RKO (cell line): Measurements from ENCODE around the gene TNKS1BP1.
A peak's percentile ranks its signal among the peaks of the same experiment; 100 is the strongest.

ENCODE experiments used
- DNase-seq: peaks from one replicate; pipeline ENCODE4 v3.0.0-alpha.2; 2016; ENCODE audit warnings: low spot score

Gene TNKS1BP1

GRCh38 chr11:57332694-57333440 is 8.1 kb upstream of the TNKS1BP1 start:
- no peak for DNase-seq

- no peak for DNase-seq
Observed at GRCh38 chr11:57331720-57332119, 7.0 kb upstream of the TNKS1BP1 start.

GRCh38 chr11:57330029-57330428 is 5.3 kb upstream of the TNKS1BP1 start:
- no peak for DNase-seq

GRCh38 chr11:57327721-57328120 is 3.0 kb upstream of the TNKS1BP1 start:
- no peak for DNase-seq

GRCh38 chr11:57325735-57326048 is 940 bp upstream of the TNKS1BP1 start:
- no peak for DNase-seq

GRCh38 chr11:57324154-57324885 is 432 bp downstream of the TNKS1BP1 start:
- DNase-seq: peak; percentile 28

GRCh38 chr11:57323855-57324153 is 948 bp downstream of the TNKS1BP1 start:
- DNase-seq: no peak

GRCh38 chr11:57323167-57323854 is 1.4 kb downstream of the TNKS1BP1 start:
- peak; percentile 18 for DNase-seq

GRCh38 chr11:57322256-57323166 is 2.2 kb downstream of the TNKS1BP1 start:
- peak; percentile 54 for DNase-seq

GRCh38 chr11:57321388-57322255 is 3.1 kb downstream of the TNKS1BP1 start:
- no peak for DNase-seq

- DNase-seq: no peak
Observed at GRCh38 chr11:57320719-57321387, 3.9 kb downstream of the TNKS1BP1 start.

- no peak for DNase-seq
Observed at GRCh38 chr11:57320067-57320718, 4.6 kb downstream of the TNKS1BP1 start.

- no peak for DNase-seq
Observed at GRCh38 chr11:57318178-57318577, 6.6 kb downstream of the TNKS1BP1 start.

GRCh38 chr11:57316017-57316416 is 8.7 kb downstream of the TNKS1BP1 start:
- DNase-seq: no peak

- no peak for DNase-seq
Observed at GRCh38 chr11:57315491-57315890, 9.3 kb downstream of the TNKS1BP1 start.

GRCh38 chr11:57314221-57314973 is 10.4 kb downstream of the TNKS1BP1 start:
- DNase-seq: no peak

- DNase-seq: no peak
Observed at GRCh38 chr11:57313788-57314135, 11.0 kb downstream of the TNKS1BP1 start.

- no peak for DNase-seq
Observed at GRCh38 chr11:57313071-57313787, 11.5 kb downstream of the TNKS1BP1 start.

GRCh38 chr11:57312511-57313021 is 12.2 kb downstream of the TNKS1BP1 start:
- DNase-seq: no peak
